Panc1 (cell line): Measurements from ENCODE around the gene LAMP2. TPM values are rescaled to one million over a fixed set of nuclear protein-coding genes. Genes with fewer than 3 reads are reported as not detected.

Experiments
- ATAC-seq: fragments of 200-7000 bp; cut with Tn5 transposase; 2 replicates; pipeline ENCODE4 v1.9.1; 2020; ENCODE audit warnings: mild to moderate bottlenecking, moderate library complexity
- BruUV-seq: library from RNA; stranded (reverse); fragments of 400-500 nt; replicated peaks from 2 replicates; lab custom pipeline; 2021; lab: Mats Ljungman, UMichigan
- CTCF ChIA-PET: fragments of 300-600 bp; sonication (Branson Sonifier 250); formaldehyde crosslinking; loops from one replicate; lab custom pipeline; 2022; ENCODE audit warnings: antibody characterized with exemption; lab: Charles Lee
- POLR2A ChIA-PET: fragments of 300-600 bp; sonication (Branson Sonifier 250); formaldehyde crosslinking; loops from one replicate; lab custom pipeline; 2022; ENCODE audit warnings: antibody characterized with exemption; lab: Charles Lee
- DNase-seq: peaks from one replicate; pipeline ENCODE4 v3.0.0-alpha.2; 2010; ENCODE audit warnings: low read depth, low spot score
- H3K27ac ChIP-seq: 2 replicates; pipeline ENCODE4 v1.5.1; 2011; ENCODE audit warnings: mild to moderate bottlenecking, low read length, inconsistent platforms
- H3K27me3 ChIP-seq: fragments of 200-500 bp; sonication (Bioruptor generic); 2 replicates; pipeline ENCODE4 v1.6.0; 2014; ENCODE audit warnings: low read length, inconsistent platforms; ENCODE audit not compliant: control insufficient read depth, insufficient read depth
- H3K36me3 ChIP-seq: fragments of 200-500 bp; sonication (Bioruptor generic); 2 replicates; pipeline ENCODE4 v1.5.1; 2014; ENCODE audit warnings: inconsistent platforms, mild to moderate bottlenecking, low read length, moderate library complexity; ENCODE audit not compliant: control insufficient read depth, insufficient read depth
- H3K4me1 ChIP-seq: 2 replicates; pipeline ENCODE4 v1.5.1; 2011; ENCODE audit warnings: inconsistent platforms, mild to moderate bottlenecking, low read length, moderate library complexity; ENCODE audit not compliant: control insufficient read depth, insufficient read depth
- H3K4me3 ChIP-seq, 2 experiments: 2 replicates each; pipeline ENCODE4 v1.5.1; 2011 to 2012; ENCODE audit warnings: low read depth in 2 of 2, low read length in 2 of 2, mild to moderate bottlenecking in 2 of 2, inconsistent platforms in 1 of 2, moderate library complexity in 1 of 2
- H3K9me3 ChIP-seq: fragments of 200-500 bp; sonication (Bioruptor generic); 2 replicates; pipeline ENCODE4 v1.5.1; 2014; ENCODE audit warnings: low read depth, mild to moderate bottlenecking, inconsistent platforms, low read length, moderate library complexity; ENCODE audit not compliant: control insufficient read depth, insufficient read depth
- CTCF ChIP-seq: fragments of 450-650 bp; IDR thresholded peaks from 2 replicates; pipeline ENCODE4 v1.5.1; 2017; ENCODE audit warnings: mild to moderate bottlenecking
- POLR2AphosphoS5 ChIP-seq: IDR thresholded peaks from 2 replicates; pipeline ENCODE4 v1.6.1; 2012; ENCODE audit warnings: mild to moderate bottlenecking, low read depth, low read length, moderate library complexity
- REST ChIP-seq, 2 experiments: IDR thresholded peaks; 2 replicates each; pipeline ENCODE4 v1.6.1; 2011 to 2012; ENCODE audit warnings: low read depth in 2 of 2, control low read depth in 1 of 2, low read length in 1 of 2, mild to moderate bottlenecking in 1 of 2, moderate library complexity in 1 of 2; ENCODE audit not compliant: insufficient read depth in 1 of 2
- SIN3A ChIP-seq: IDR thresholded peaks from 2 replicates; pipeline ENCODE4 v1.6.1; 2012; ENCODE audit warnings: low read depth, mild to moderate bottlenecking, low read length, moderate library complexity, borderline replicate concordance; ENCODE audit not compliant: insufficient read depth
- TCF7L2 ChIP-seq: IDR thresholded peaks from 2 replicates; pipeline ENCODE4 v1.6.1; 2011; ENCODE audit warnings: mild to moderate bottlenecking, low read depth, low read length, inconsistent platforms
- in situ Hi-C: cut with HindIII; loops from 2 replicates; pipeline ENCODE4 v1.10.0; 2016; ENCODE audit warnings: low sequenced_read_pairs, low pct_unique_long_range_greater_than_20kb
- intact Hi-C: fragments of 100-400 bp; cut with micrococcal nuclease; formaldehyde crosslinking; loops from one replicate; pipeline ENCODE4 v1.10.0; 2022; ENCODE audit not compliant: unreplicated experiment
- total RNA-seq: library from RNA; stranded (reverse); gene quantifications from one replicate; pipeline ENCODE4 v1.2.1, GENCODE V29; 2021; ENCODE audit not compliant: unreplicated experiment

Gene LAMP2
- total RNA-seq, 1 experiment from 2014 or later, result 243 TPM

- in situ Hi-C loops (no loop called here), intact Hi-C loops (loop anchor here (5.0 kb wide), 1 partner anchor 211 kb away; no protein-coding TSS in a partner anchor)
- Histone ChIP-seq H3K4me3 (peak overlapping the region; percentile 86 to 94), H3K9me3 (no peaks in the 10 kb centered on the region), H3K36me3 (no peaks in the 10 kb centered on the region), H3K27me3 (no peaks in the 10 kb centered on the region), H3K27ac (peak overlapping the region; percentile 92), H3K4me1 (peaks cover 12% of the 10 kb centered on the region)
- no TSS peak for BruUV-seq
- ChIA-PET CTCF (no interaction called here), POLR2A (interaction anchor here (0.7 kb wide), 1 partner anchor 90 kb away, joined by 4 read pairs; no protein-coding TSS in a partner anchor)
- DNase-seq (no peak), ATAC-seq (no peak; the same call in 1 of the 2 replicates)
- TF ChIP-seq REST (IDR thresholded peaks at IDR 0.05; ENCODE audit: insufficient read depth in 1 of 2, low read depth in 2 of 2, low read length in 1 of 2), result no peak
- no peak for TF ChIP-seq SIN3A
- no peak for TF ChIP-seq TCF7L2
- no peak for TF ChIP-seq CTCF
- no peak for TF ChIP-seq POLR2AphosphoS5
These were observed 644 bp downstream of the LAMP2 start for GRCh38 chrX:120468479-120468824.

GRCh38 chrX:120468071-120468470 lies 1.0 kb downstream of the LAMP2 start:
- intact Hi-C loops, result loop anchor here (5.0 kb wide), 1 partner anchor 211 kb away; no protein-coding TSS in a partner anchor
- H3K27me3 ChIP-seq, result no peaks in the 10 kb centered on the region
- no peaks in the 10 kb centered on the region for H3K36me3 ChIP-seq
- DNase-seq (no peak), ATAC-seq (no peak)
- BruUV-seq, result no TSS peak
- no peak for TF ChIP-seq POLR2AphosphoS5
- TF ChIP-seq TCF7L2, result no peak
- TF ChIP-seq CTCF, result no peak
- TF ChIP-seq REST (IDR thresholded peaks at IDR 0.05; ENCODE audit: insufficient read depth in 1 of 2, low read depth in 2 of 2, low read length in 1 of 2), result no peak
- no peak for TF ChIP-seq SIN3A
- POLR2A ChIA-PET, result no interaction called here
- peak overlapping the region; percentile 92 for H3K27ac ChIP-seq
- H3K9me3 ChIP-seq, result no peaks in the 10 kb centered on the region
- H3K4me1 ChIP-seq, result peaks cover 12% of the 10 kb centered on the region
- peak overlapping the region; percentile 86 to 94 for H3K4me3 ChIP-seq
- CTCF ChIA-PET, result no interaction called here
- in situ Hi-C loops, result no loop called here
